GM23338 (cell line): Measurements from ENCODE around the gene NPLOC4. TPM values are rescaled to one million over a fixed set of nuclear protein-coding genes. Genes with fewer than 3 reads are reported as not detected.
A peak's percentile ranks its signal among the peaks of the same experiment; 100 is the strongest.

Source experiments
- ATAC-seq: fragments of 200-7000 bp; cut with Tn5 transposase; 3 replicates; pipeline ENCODE4 v1.9.1; 2020
- DNase-seq: peaks from one replicate; pipeline ENCODE4 v3.0.0-alpha.2; 2015; ENCODE audit warnings: low spot score
- H2AFZ ChIP-seq: fragments of 200-600 bp; sonication (generic); 2 replicates; pipeline ENCODE4 v1.8.0; 2016; ENCODE audit warnings: antibody characterized with exemption, mild to moderate bottlenecking, moderate library complexity
- H3F3A ChIP-seq: fragments of 200-600 bp; sonication (generic); replicated peaks from 2 replicates; pipeline ENCODE4 v1.8.0; 2017; ENCODE audit warnings: antibody characterized with exemption, mixed run types, low read depth
- H3K27ac ChIP-seq: fragments of 200-600 bp; sonication (generic); 2 replicates; pipeline ENCODE4 v1.6.1; 2016; ENCODE audit warnings: low read depth
- H3K27me3 ChIP-seq: fragments of 200-600 bp; sonication (generic); 2 replicates; pipeline ENCODE4 v1.8.0; 2016; ENCODE audit warnings: mild to moderate bottlenecking, mixed run types, moderate library complexity; ENCODE audit not compliant: insufficient read depth
- H3K36me3 ChIP-seq: fragments of 200-600 bp; sonication (generic); 2 replicates; pipeline ENCODE4 v1.8.0; 2016; ENCODE audit warnings: mild to moderate bottlenecking; ENCODE audit not compliant: insufficient read depth
- H3K4me1 ChIP-seq: fragments of 200-600 bp; sonication (generic); 2 replicates; pipeline ENCODE4 v1.8.0; 2016; ENCODE audit warnings: mild to moderate bottlenecking, moderate library complexity; ENCODE audit not compliant: insufficient read depth
- H3K4me2 ChIP-seq: fragments of 200-600 bp; sonication (generic); 2 replicates; pipeline ENCODE4 v1.7.1; 2017; ENCODE audit warnings: mixed run types
- H3K4me3 ChIP-seq: fragments of 200-600 bp; sonication (generic); 2 replicates; pipeline ENCODE4 v1.6.1; 2016; ENCODE audit warnings: mixed run types
- H3K79me2 ChIP-seq: fragments of 200-600 bp; sonication (generic); replicated peaks from 2 replicates; pipeline ENCODE4 v1.8.0; 2017; ENCODE audit warnings: mild to moderate bottlenecking; ENCODE audit not compliant: insufficient read depth
- H3K9me2 ChIP-seq: fragments of 200-600 bp; sonication (generic); 2 replicates; pipeline ENCODE4 v1.8.0; 2017; ENCODE audit not compliant: insufficient read depth
- H4K20me1 ChIP-seq: fragments of 200-600 bp; sonication (generic); replicated peaks from 2 replicates; pipeline ENCODE4 v1.8.0; 2017; ENCODE audit warnings: mild to moderate bottlenecking; ENCODE audit not compliant: insufficient read depth
- H3K27ac Mint-ChIP-seq: 2 replicates; pipeline ENCODE4 v1.8.0; 2020; ENCODE audit warnings: inconsistent platforms, mild to moderate bottlenecking, moderate library complexity, mixed read lengths
- H3K27me3 Mint-ChIP-seq: 3 replicates; pipeline ENCODE4 v1.8.0; 2022; ENCODE audit warnings: low read depth, mild to moderate bottlenecking, moderate library complexity, mixed read lengths, inconsistent platforms; ENCODE audit not compliant: insufficient read depth, poor library complexity
- H3K36me3 Mint-ChIP-seq: 3 replicates; pipeline ENCODE4 v1.8.0; 2021; ENCODE audit warnings: low read depth, mild to moderate bottlenecking, inconsistent platforms, moderate library complexity, mixed read lengths
- H3K4me1 Mint-ChIP-seq: 3 replicates; pipeline ENCODE4 v1.8.0; 2020; ENCODE audit warnings: mild to moderate bottlenecking, inconsistent platforms, mixed read lengths
- H3K4me3 Mint-ChIP-seq: 3 replicates; pipeline ENCODE4 v1.8.0; 2021; ENCODE audit warnings: moderate library complexity, mild to moderate bottlenecking, inconsistent platforms, mixed read lengths
- H3K9me3 Mint-ChIP-seq: 3 replicates; pipeline ENCODE4 v1.8.0; 2020; ENCODE audit warnings: moderate library complexity, mild to moderate bottlenecking, inconsistent platforms, mixed read lengths
- CREB1 ChIP-seq: fragments of 250-450 bp; sonication (Bioruptor Pico); IDR thresholded peaks from 2 replicates; pipeline ENCODE4 v1.5.0; 2020; ENCODE audit warnings: low read depth, mild to moderate bottlenecking, moderate library complexity
- EZH2 ChIP-seq: fragments of 200-600 bp; sonication (generic); IDR thresholded peaks from one replicate; pipeline ENCODE4 v1.8.0; 2017; ENCODE audit warnings: antibody characterized with exemption, mild to moderate bottlenecking, low read depth; ENCODE audit not compliant: unreplicated experiment
- EZH2phosphoT487 ChIP-seq: fragments of 200-600 bp; sonication (generic); IDR thresholded peaks from one replicate; pipeline ENCODE4 v1.8.1; 2018; ENCODE audit warnings: antibody characterized with exemption; ENCODE audit not compliant: unreplicated experiment
- JUNB ChIP-seq: IDR thresholded peaks from one replicate; pipeline ENCODE4 v1.6.1; 2016; ENCODE audit warnings: antibody characterized with exemption; ENCODE audit not compliant: unreplicated experiment
- NANOG ChIP-seq: IDR thresholded peaks from 2 replicates; pipeline ENCODE4 v1.6.1; 2016; ENCODE audit warnings: antibody characterized with exemption, borderline replicate concordance
- POLR2AphosphoS5 ChIP-seq: IDR thresholded peaks from 2 replicates; pipeline ENCODE4 v1.6.1; 2016; ENCODE audit warnings: antibody characterized with exemption, low read depth
- REST ChIP-seq: IDR thresholded peaks from one replicate; pipeline ENCODE4 v1.6.1; 2018; ENCODE audit warnings: antibody characterized with exemption; ENCODE audit not compliant: unreplicated experiment
- STAT1 ChIP-seq: IDR thresholded peaks from one replicate; pipeline ENCODE4 v1.6.1; 2016; ENCODE audit warnings: antibody characterized with exemption; ENCODE audit not compliant: unreplicated experiment
- ZNF114 ChIP-seq: fragments of 250-450 bp; sonication (Bioruptor Pico); IDR thresholded peaks from 2 replicates; pipeline ENCODE4 v1.5.0; 2020; ENCODE audit warnings: mild to moderate bottlenecking, moderate library complexity
- ZNF331 ChIP-seq: fragments of 250-450 bp; sonication (Bioruptor Pico); IDR thresholded peaks from 2 replicates; pipeline ENCODE4 v1.5.0; 2020; ENCODE audit warnings: low read depth, mild to moderate bottlenecking, moderate library complexity
- polyA plus RNA-seq: library from polyadenylated mRNA; unstranded; fragments of >200 nt; fragmentation: Nextera tagmentation; extraction: Ambion mirVana; gene quantifications from 2 replicates; pipeline ENCODE4 v1.2.1, GENCODE V29; 2016
- total RNA-seq: library from RNA; depleted of rRNA; stranded (reverse); fragments of >200 nt; shearing (Covaris generic); gene quantifications from 2 replicates; pipeline ENCODE4 v1.2.3, GENCODE V29; 2014
- TF ChIP-seq, protein P1 (sequence below), 2 experiments: fragments of 200-600 bp in 1 of 2; sonication (generic) in 1 of 2; conservative IDR thresholded peaks; 2 replicates each; pipeline versions ENCODE4 v1.5.1 to v1.6.1; 2016 to 2017; ENCODE audit warnings: antibody characterized with exemption in 2 of 2, low read depth in 2 of 2, mild to moderate bottlenecking in 2 of 2, moderate library complexity in 1 of 2
- TF ChIP-seq, protein P2 (sequence below): fragments of 250-450 bp; sonication (Bioruptor Pico); IDR thresholded peaks from 2 replicates; pipeline ENCODE4 v1.5.0; 2020; ENCODE audit warnings: mild to moderate bottlenecking, moderate library complexity
- TF ChIP-seq, protein P3 (sequence below): IDR thresholded peaks from 2 replicates; pipeline ENCODE4 v1.6.1; 2016; ENCODE audit warnings: antibody characterized with exemption

NPLOC4 gene
- total and polyA plus RNA-seq, 2 experiments from 2014 or later, result 24.1 to 79.1 TPM

DNA sequence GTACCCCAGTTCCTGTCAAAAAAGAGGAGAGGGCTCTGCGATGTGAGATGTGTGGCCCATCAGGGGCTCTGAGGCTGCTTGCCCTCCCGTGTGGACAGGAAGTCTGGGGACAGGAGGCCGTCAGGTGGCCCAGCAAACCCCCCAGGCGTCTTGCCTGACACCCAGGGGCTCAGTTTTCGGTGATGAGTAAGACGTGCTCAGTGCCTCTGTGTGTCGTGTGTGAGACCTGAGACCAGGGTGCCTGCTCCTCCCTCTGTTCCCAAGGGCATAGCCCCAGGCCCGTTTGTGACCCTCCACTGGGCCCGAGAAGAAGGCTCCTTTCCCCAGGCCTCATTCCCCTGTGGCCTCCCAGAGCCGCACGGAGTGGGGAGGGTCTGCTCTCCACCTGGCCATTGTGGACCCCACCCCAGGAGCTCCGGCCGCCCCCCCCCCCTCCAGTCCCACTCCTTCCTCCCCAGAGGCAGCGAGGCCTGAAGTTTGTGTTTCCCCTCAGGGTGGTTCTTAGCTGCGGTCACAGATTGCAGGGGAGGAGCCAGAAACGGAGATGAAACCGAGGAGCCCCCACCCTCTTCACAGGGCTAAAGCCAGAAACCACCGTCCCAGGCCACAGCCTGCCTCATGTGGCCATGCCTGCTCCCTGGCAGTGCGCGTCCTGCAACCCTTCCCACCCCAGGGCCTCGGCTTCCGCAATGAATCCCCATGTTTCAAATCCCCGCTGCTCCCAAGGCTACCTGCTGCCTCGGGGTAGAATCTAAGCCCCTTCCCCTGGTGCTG is 119.4 kb downstream of the NPLOC4 start:
- Histone ChIP-seq H3K9me2 (no peaks in the 10 kb centered on the region), H3K4me3 (peak overlapping the region; percentile 65; the same call in 1 of the 2 replicates), H3F3A (peaks cover 22% of the 10 kb centered on the region), H3K27me3 (peaks cover 45% of the 10 kb centered on the region), H3K4me1 (peaks cover 22% of the 10 kb centered on the region), H3K36me3 (no peaks in the 10 kb centered on the region), H3K27ac (no peak overlapping the region), H3K4me2 (peak overlapping the region; percentile 84), H4K20me1 (peaks cover 7% of the 10 kb centered on the region; the same call in 1 of the 2 replicates), H3K79me2 (peaks cover 18% of the 10 kb centered on the region), H2AFZ (no peak overlapping the region)
- H3K9me3 Mint-ChIP-seq, result no peaks in the 10 kb centered on the region; the same call in 1 of the 3 replicates
- no peak overlapping the region for H3K27ac Mint-ChIP-seq
- H3K4me1 Mint-ChIP-seq, result peaks cover 18% of the 10 kb centered on the region
- TF ChIP-seq EZH2phosphoT487 (no peak), POLR2AphosphoS5 (no peak), STAT1 (no peak), ZNF114 (CRISPR knock-in tag) (no peak), ZNF331 (CRISPR knock-in tag) (no peak), JUNB (no peak), NANOG (no peak), CREB1 (CRISPR knock-in tag) (no peak), EZH2 (no peak), REST (no peak)
- TF ChIP-seq, protein P1, sequence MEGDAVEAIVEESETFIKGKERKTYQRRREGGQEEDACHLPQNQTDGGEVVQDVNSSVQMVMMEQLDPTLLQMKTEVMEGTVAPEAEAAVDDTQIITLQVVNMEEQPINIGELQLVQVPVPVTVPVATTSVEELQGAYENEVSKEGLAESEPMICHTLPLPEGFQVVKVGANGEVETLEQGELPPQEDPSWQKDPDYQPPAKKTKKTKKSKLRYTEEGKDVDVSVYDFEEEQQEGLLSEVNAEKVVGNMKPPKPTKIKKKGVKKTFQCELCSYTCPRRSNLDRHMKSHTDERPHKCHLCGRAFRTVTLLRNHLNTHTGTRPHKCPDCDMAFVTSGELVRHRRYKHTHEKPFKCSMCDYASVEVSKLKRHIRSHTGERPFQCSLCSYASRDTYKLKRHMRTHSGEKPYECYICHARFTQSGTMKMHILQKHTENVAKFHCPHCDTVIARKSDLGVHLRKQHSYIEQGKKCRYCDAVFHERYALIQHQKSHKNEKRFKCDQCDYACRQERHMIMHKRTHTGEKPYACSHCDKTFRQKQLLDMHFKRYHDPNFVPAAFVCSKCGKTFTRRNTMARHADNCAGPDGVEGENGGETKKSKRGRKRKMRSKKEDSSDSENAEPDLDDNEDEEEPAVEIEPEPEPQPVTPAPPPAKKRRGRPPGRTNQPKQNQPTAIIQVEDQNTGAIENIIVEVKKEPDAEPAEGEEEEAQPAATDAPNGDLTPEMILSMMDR (conservative IDR thresholded peaks at IDR 0.05; ENCODE audit: low read depth in 2 of 2), result no peak
- TF ChIP-seq, protein P2, sequence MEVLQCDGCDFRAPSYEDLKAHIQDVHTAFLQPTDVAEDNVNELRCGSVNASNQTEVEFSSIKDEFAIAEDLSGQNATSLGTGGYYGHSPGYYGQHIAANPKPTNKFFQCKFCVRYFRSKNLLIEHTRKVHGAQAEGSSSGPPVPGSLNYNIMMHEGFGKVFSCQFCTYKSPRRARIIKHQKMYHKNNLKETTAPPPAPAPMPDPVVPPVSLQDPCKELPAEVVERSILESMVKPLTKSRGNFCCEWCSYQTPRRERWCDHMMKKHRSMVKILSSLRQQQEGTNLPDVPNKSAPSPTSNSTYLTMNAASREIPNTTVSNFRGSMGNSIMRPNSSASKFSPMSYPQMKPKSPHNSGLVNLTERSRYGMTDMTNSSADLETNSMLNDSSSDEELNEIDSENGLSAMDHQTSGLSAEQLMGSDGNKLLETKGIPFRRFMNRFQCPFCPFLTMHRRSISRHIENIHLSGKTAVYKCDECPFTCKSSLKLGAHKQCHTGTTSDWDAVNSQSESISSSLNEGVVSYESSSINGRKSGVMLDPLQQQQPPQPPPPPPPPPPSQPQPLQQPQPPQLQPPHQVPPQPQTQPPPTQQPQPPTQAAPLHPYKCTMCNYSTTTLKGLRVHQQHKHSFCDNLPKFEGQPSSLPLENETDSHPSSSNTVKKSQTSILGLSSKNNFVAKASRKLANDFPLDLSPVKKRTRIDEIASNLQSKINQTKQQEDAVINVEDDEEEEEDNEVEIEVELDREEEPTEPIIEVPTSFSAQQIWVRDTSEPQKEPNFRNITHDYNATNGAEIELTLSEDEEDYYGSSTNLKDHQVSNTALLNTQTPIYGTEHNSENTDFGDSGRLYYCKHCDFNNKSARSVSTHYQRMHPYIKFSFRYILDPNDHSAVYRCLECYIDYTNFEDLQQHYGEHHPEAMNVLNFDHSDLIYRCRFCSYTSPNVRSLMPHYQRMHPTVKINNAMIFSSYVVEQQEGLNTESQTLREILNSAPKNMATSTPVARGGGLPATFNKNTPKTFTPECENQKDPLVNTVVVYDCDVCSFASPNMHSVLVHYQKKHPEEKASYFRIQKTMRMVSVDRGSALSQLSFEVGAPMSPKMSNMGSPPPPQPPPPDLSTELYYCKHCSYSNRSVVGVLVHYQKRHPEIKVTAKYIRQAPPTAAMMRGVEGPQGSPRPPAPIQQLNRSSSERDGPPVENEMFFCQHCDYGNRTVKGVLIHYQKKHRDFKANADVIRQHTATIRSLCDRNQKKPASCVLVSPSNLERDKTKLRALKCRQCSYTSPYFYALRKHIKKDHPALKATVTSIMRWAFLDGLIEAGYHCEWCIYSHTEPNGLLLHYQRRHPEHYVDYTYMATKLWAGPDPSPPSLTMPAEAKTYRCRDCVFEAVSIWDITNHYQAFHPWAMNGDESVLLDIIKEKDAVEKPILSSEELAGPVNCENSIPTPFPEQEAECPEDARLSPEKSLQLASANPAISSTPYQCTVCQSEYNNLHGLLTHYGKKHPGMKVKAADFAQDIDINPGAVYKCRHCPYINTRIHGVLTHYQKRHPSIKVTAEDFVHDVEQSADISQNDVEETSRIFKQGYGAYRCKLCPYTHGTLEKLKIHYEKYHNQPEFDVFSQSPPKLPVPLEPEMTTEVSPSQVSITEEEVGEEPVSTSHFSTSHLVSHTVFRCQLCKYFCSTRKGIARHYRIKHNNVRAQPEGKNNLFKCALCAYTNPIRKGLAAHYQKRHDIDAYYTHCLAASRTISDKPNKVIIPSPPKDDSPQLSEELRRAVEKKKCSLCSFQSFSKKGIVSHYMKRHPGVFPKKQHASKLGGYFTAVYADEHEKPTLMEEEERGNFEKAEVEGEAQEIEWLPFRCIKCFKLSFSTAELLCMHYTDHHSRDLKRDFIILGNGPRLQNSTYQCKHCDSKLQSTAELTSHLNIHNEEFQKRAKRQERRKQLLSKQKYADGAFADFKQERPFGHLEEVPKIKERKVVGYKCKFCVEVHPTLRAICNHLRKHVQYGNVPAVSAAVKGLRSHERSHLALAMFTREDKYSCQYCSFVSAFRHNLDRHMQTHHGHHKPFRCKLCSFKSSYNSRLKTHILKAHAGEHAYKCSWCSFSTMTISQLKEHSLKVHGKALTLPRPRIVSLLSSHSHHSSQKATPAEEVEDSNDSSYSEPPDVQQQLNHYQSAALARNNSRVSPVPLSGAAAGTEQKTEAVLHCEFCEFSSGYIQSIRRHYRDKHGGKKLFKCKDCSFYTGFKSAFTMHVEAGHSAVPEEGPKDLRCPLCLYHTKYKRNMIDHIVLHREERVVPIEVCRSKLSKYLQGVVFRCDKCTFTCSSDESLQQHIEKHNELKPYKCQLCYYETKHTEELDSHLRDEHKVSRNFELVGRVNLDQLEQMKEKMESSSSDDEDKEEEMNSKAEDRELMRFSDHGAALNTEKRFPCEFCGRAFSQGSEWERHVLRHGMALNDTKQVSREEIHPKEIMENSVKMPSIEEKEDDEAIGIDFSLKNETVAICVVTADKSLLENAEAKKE (CRISPR knock-in tag), result no peak
- TF ChIP-seq, protein P3, sequence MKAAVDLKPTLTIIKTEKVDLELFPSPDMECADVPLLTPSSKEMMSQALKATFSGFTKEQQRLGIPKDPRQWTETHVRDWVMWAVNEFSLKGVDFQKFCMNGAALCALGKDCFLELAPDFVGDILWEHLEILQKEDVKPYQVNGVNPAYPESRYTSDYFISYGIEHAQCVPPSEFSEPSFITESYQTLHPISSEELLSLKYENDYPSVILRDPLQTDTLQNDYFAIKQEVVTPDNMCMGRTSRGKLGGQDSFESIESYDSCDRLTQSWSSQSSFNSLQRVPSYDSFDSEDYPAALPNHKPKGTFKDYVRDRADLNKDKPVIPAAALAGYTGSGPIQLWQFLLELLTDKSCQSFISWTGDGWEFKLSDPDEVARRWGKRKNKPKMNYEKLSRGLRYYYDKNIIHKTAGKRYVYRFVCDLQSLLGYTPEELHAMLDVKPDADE, result no peak
- H3K4me3 Mint-ChIP-seq, result peak overlapping the region; percentile 57
- peaks cover 53% of the 10 kb centered on the region for H3K27me3 Mint-ChIP-seq
- no peaks in the 10 kb centered on the region; the same call in 2 of the 3 replicates for H3K36me3 Mint-ChIP-seq
- ATAC-seq (peak; percentile 4), DNase-seq (peak; percentile 64)
